ENCODE data around the gene AGRN. TPM values are rescaled to one million over a fixed set of nuclear protein-coding genes. Genes with fewer than 3 reads are reported as not detected.
"Not testable (repeated sequence)": the region's sequence is repeated elsewhere in the genome, so short reads cannot be mapped to it uniquely, and the experiment has no call there.

AGRN gene
- total RNA-seq, 1 donor from 2014 or later = 35.7 TPM

DNA sequence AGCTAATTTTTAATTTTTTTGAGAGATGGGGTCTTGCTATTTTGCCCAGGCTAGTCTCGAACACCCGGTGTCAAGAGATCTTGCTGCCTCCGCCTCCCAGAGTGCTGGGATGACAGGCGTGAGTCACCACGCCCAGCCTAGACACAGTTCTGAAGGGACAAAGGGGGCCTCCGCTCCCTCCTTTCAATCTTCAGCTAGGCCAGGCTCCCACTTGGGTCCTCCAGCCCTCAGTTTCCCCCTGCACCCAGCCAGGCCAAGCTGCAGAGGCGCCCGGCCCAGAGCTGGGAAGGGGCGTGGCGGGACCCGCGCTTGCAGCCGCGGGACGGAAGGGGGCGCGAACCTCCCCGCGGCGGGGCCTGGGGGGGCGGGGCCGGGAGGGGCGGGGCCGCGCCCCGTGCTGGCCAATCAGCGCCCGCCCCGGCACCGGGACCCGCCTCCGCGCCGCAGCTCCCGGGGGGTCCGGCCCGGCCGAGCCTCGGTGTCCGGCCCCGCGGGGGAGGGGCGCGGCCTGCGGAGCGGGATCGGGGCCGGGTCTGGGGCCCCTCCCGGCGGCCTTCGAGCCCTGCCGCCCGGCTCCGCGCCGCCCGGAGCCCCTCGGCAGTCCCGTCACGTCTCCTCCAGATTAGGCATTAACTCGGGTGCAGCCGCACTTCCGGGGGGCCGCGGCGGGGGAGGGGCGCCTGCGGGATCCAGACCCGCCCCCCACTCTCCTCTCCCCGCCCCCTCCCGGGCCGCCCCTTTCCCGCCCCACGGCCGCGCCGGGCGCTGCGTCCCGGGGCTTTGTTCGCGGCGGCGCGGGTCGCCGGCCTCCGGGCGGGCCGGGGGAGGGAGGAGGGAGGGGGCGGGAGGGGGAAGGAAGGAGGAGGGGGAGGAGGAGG, 559 bp upstream of the AGRN start:
- peak; percentile 89 to 93 for DNase-seq (ENCODE audit: low read depth in 2 of 2)

DNA sequence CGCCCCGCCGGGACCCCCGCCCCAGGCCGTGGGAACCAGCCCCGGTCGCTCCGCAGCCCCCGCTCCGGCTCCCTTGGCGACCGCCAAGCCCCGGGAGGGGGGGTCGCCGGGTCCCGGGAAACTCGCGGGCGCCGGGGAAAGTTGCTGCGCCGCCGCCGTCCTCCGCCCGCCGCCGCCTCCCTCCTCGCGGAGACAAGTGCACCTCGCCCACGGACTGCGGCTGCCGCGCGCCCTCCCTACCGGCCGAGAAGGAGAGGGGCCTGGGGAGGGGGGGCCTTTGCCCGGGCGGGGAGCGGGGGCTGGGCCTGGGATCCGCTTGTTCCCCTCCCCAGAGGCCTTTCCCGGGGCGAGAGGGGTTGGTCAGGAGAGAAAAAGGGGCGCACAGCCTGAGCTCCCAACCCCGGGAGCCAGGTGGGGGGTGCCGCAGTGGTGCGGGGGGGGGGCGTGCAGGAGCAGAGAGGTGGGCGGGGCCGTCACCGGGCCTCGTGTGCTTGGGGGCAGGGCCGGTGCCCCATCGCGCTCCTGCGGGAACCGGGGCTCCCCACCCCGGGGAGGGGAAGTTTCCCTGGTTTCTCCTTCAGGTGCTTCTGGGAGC, 592 bp downstream of the AGRN start:
- DNase-seq (ENCODE audit: low read depth in 2 of 2) = peak in 1 of 2 donors; percentile 33

DNA sequence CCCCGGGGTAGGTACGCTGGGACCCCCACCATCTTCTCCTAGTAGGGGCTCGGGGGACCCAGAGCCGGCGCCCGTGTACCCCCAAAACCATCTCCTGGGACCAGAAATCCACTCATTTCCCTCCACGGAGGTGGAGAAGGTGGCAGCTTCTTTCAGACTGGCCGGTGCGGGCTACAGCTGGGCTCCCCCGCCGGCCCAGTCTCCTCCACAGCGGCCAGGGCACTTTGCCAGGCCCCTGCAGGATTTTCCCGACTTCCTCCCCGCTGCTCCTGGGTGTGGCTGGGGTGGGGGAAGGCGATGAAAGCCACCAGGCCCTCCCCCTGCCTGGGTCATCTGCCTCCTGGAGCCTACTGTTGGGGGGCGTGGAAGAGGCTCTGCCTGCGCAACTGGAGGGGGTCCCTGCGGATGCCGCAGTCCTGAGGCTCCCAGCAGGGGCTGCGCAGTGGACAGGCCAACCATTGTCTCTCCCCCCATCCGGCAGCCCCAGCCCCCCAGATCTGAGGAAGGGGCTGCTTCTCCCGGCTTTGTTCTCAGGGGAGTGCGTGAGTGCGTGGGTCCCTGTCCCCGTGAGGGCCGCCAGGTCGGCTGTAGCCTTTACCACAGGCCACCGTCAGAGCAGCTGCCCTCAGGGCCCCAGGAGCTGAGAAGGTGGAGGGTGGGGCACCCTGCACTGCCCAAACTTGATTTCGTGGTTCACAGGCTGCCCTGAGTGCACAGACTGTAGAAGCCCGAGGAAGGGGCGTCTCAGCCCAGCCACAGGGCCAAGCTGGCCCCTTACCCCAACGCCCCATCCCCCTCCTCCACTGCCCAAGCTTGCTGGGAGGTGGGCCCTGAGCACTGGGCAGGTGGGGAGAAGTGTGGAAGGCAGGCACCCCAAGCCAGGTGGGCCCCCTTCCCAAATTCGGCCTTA, 1.3 kb downstream of the AGRN start:
- DNase-seq (ENCODE audit: low read depth in 2 of 2) = peak; percentile 34 to 79

- DNase-seq (ENCODE audit: low read depth in 2 of 2) = peak in 1 of 2 donors; percentile 72
Observed at GRCh38 chr1:1021920-1022259, 2.0 kb downstream of the AGRN start.

- no peak for DNase-seq (ENCODE audit: low read depth in 2 of 2)
Observed at GRCh38 chr1:1022302-1023009, 2.5 kb downstream of the AGRN start.

- no peak for DNase-seq (ENCODE audit: low read depth in 2 of 2)
Observed at GRCh38 chr1:1023700-1024099, 3.8 kb downstream of the AGRN start.

GRCh38 chr1:1024149-1024770, 4.3 kb downstream of the AGRN start:
- no peak for DNase-seq (ENCODE audit: low read depth in 2 of 2)

DNA sequence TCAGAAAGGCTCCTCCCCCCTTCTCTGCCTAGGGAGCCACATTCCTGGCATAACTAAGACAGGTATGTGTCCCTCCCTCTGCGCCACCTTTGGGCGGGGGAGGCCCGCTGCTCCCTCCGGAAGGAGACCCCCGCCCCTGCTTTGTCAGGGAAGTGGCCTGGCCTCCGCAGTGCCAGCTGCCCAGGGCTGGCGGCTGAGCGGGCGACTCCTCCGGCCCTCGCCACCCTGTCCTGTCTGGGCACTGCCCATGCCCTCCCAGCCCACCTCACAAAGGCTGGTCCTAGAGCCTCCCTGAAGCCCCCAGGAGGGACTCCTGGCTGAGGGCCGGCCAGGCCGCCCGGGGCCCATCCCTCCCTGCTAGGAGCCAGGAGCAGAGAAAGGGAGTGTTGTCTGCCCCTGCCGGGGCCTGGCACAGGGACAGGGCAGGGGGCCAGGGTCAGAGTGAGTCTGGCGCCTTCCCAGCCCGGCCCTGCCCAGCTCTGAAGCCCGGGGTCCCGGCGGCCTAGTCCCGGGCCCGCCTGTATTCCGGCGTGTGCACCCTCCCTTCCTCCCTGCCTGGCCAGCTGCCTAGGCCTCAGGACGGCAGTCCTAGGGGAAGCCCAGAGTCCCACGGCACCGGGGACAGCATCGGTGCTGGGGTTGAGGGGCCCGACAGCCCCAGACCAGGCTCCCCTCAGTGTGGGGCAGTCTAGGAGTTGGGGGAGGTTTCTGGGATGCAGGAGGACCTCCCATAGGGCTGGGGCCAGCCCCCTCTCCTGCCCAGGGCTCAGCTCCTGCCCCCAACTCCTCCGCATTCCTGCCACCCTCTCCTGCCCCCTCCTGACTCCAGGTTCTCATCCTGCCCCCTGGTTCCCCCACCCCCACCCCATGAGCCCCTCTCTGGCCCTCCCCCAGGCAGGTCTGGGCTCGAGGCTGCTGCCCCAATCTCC, 5.1 kb downstream of the AGRN start:
- DNase-seq (ENCODE audit: low read depth in 2 of 2) = peak in 1 of 2 donors; percentile 45

DNA sequence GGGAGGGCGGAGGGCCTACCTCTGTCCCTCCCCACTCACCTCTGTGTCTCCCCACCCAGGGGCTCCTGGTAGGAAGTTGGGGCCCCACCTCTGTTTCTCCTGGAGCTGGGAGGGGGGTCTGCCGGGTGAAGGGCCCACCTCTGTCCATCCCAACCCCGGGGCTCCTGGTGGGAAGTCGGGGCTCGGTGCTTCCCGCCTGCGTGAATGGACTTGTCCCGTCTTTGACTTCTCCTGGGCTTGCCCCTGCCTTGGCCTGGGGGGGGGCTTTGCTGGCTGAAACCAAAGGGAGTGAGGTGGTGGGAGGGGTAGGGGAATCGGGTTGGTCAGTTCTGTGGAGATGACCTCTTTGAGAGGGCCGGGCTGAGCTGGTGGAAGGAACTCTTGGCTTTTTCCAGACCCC, 5.8 kb downstream of the AGRN start:
- DNase-seq (ENCODE audit: low read depth in 2 of 2) = no peak

- DNase-seq (ENCODE audit: low read depth in 2 of 2) = no peak
Observed at GRCh38 chr1:1026599-1027413, 6.9 kb downstream of the AGRN start.

DNA sequence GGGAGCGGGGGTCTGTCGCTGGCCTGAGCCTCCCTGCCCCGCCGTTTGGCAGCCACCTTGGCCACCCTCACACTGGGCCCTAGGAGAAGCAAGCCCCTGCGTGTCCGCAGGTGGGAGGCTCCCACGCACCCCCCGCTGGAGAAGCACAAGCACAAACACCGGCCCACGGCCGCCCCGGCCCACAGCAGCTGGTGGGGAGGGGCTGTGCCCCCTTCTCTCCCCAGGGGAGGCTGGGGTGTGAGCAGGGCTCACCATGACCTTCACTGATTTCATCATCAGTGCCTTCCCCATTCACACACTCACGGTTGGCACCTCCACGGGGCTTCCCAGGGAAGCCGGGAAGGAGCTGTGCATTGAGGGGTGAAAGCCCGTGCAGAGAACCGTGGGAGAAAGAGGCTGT, 7.9 kb downstream of the AGRN start:
- DNase-seq (ENCODE audit: low read depth in 2 of 2) = no peak

- not testable (repeated sequence) for DNase-seq (ENCODE audit: low read depth in 2 of 2)
Observed at GRCh38 chr1:1030867-1031658, 11.1 kb downstream of the AGRN start.

GRCh38 chr1:1031659-1032235, 11.8 kb downstream of the AGRN start:
- no peak for DNase-seq (ENCODE audit: low read depth in 2 of 2)

DNA sequence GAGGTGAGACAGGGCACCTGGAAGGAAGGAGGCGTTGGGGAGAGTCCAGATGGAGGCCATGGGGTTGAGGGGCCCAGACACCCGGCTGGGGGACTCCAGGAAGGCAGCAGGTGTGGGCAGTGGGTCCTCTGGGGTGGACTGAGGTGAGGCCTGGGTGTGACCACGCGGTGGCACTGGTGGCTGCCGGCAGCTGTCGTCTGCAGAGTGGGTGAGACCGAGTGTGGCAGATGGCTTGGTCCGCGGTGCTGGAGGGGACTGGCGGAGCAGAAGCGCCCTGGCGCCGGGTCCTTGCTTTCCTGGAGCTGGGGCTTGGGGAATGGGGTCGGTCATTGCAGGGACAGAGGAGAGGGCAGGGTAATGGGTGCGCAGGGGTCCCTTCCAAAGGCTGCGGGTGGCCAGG, 12.5 kb downstream of the AGRN start:
- peak in 1 of 2 donors; percentile 43 for DNase-seq (ENCODE audit: low read depth in 2 of 2)

DNA sequence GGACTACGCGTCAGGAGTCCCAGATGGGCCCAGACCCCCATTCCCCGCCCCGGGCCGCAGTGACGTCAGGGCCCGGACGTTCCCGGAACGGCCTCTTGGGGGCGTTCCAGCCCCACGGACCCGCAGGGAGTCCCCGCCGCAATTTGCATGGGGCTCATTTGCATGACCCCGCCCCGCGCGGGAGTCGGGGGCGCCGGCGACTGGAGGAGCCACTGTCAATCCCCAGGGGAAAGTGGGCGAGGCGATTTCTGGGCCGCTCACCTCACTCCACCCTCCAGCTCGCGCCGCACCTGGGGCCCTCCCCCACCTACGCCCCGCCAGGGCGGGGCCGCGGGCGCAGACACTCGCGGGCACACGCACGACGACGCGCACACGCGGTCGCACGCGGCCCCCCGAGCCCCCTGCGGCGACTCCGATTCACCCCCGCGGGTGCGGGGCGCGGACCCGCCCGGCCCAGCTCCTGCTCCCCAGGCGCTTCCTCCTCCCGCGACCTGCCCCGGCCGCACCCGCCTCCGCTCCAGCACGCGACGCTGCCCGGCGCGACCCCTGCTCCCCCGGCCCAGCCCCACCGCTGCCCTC, 13.2 kb downstream of the AGRN start:
- DNase-seq (ENCODE audit: low read depth in 2 of 2) = peak; percentile 60 to 87

- DNase-seq (ENCODE audit: low read depth in 2 of 2) = no peak
Observed at GRCh38 chr1:1033731-1034438, 14.0 kb downstream of the AGRN start.

DNA sequence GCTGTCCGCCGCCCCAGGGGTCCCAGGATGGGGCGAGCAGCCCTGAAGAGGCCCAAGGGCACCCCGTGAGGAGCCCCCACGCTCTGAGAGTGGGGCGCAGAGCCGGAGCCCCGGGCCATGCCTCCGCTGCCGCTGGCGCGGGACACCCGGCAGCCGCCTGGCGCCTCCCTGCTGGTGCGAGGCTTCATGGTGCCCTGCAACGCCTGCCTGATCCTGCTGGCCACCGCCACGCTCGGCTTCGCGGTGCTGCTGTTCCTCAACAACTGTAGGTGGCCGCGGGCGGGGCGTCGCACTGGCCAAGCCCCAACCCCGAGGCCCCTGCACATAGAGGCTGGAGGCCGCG, 14.5 kb downstream of the AGRN start:
- DNase-seq (ENCODE audit: low read depth in 2 of 2) = no peak

All from lung microvascular endothelial cell (primary cell).